GM21423 (cell line): ENCODE data around the gene LRRC73.
"Not testable (repeated sequence)": the region's sequence is repeated elsewhere in the genome, so short reads cannot be mapped to it uniquely, and the experiment has no call there.

Source experiments
- ATAC-seq: cut with Tn5 transposase; IDR thresholded peaks from one replicate; pipeline ENCODE4 v1.9.1; 2021; ENCODE audit warnings: mild to moderate bottlenecking, moderate library complexity; ENCODE audit not compliant: unreplicated experiment

LRRC73 gene, protein sequence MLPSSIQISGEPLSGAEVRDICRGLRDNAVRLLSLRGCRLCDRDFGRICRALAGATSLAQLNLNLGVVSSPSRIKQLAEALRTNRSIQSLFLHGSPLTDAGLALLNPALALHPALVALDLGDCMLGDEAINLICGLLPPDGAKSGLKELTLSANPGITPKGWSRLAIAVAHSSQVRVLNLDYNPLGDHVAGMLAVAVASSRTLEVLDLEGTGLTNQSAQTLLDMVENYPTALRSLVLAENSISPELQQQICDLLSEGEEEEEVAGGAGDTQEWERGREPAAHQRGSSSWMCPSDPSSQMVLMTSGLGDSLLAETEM

GRCh38 chr6:43509984-43510826, at the start of gene LRRC73:
Gene LRRC73, minus strand, starts transcription at chr6:43510346. Its CDS starts 561 bp downstream, at chr6:43509785.
- peak; percentile 57 for ATAC-seq

DNA sequence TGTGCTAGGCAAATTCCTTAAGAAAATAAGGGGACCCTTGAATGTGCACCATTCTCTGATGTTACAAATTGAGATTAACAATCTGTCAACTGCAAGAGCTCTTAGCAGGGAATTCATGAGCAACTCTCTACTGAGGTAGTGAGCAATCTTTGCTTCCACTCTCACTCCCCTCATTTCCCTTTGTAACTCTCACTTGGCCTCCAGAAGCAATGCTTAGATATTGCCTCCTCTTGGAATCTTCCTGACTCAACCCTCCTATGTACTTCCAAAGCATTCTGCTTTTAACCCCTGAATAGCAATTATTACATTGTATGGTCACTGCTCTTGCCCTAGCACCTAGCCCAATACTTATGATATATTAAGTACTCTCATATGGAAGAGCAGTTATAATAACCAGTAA, 49.2 kb upstream of the LRRC73 start:
- ATAC-seq, result no peak

DNA sequence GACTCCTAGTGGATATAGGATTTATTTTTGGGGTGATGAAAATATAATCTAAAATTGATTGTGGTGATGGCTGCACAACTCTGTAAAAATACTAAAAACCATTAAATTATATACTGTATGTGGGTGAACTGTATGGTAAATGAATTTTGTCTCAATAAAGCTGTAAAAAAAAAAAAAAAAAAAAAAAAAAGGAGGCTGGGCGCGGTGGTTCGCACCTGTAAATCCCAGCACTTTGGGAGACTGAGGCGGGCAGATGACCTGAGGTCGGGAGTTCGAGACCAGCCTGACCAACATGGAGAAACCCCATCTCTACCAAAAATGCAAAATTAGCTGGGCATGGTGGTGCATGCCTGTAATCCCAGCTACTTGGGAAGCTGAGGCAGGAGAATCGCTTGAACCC, 47.5 kb upstream of the LRRC73 start:
- not testable (repeated sequence) for ATAC-seq

- no peak for ATAC-seq
Measured at GRCh38 chr6:43547222-43547621, 37.1 kb upstream of the LRRC73 start.

DNA sequence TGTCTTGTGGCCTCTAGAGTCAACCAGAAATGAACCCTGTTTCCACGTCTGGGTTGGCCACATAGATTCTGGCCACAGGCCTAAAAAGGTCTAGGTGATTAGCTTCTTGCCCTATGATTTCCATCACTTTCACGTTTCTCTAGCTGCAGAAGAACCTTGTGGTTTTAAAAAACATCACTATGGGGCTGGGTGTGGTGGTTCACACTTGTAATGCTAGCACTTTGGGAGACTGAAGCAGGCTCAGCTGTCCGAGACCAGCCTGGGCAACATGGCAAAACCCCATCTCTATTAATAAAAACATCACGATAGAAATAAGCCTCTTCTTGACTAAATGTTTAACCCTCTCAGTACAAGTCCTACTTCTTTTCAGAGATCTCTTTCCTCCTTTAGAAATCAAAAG, 34.3 kb upstream of the LRRC73 start:
- ATAC-seq, result no peak

GRCh38 chr6:43541774-43542471, 31.8 kb upstream of the LRRC73 start:
- no peak for ATAC-seq

DNA sequence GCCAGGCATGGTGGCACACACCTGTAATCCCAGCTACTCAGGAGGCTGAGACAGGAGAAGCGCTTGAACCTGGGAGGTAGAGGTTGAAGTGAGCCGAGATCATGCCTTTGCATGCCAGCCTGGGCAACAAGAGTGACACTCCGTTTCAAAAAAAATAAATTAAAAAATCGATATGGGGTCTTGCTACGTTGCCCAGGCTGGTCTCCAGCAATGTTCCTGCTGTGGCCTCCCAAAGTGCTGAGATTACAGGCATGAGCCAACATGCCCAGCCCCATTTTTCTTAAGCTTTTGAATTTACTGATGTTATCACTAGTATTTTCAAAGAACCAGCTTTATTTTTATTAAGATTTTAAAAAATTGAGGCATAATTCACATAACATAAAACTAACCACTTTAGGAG, 30.4 kb upstream of the LRRC73 start:
- ATAC-seq, result no peak

GRCh38 chr6:43539409-43539808, 29.3 kb upstream of the LRRC73 start:
- not testable (repeated sequence) for ATAC-seq

GRCh38 chr6:43538986-43539385, 28.8 kb upstream of the LRRC73 start:
- ATAC-seq, result not testable (repeated sequence)

GRCh38 chr6:43532201-43532600, 22.1 kb upstream of the LRRC73 start:
- ATAC-seq, result no peak

- no peak for ATAC-seq
Measured at GRCh38 chr6:43524483-43524961, 14.4 kb upstream of the LRRC73 start.

GRCh38 chr6:43523284-43523683, 13.1 kb upstream of the LRRC73 start:
- no peak for ATAC-seq

DNA sequence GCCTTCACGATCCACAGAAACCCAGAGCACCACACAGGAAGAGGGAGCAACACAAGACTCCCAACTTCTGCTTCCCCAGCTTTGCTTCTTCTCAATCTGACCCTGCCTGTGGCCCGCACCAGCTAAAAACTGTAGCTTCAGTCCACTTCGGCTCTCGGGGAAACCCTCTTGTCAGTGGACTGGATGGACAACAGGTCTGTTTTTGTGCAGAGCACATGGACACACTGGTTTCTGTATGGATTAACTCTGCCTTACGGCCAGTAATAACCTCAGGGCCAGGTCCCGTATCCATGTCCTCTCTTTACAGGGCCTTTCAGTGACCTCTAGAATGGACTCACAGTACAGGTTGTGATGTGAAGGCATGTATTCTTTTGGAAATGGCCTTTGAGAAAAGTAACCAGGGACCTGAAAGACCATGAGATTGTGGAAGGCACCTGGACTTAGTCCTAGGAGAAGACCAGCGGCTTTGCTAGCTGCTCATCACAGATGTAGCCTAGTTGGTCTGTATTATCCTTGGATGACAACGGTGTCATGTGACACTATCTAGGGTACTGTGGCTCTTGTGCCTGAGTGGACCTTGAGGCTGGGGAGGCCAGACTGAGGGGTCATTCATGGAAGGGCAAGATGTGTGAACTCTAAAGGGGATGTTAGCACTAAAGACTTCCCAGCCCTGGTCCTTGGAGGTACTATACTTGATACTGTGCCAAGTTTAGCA, 12.6 kb upstream of the LRRC73 start:
- ATAC-seq, result no peak

- ATAC-seq, result no peak
Measured at GRCh38 chr6:43521836-43522235, 11.7 kb upstream of the LRRC73 start.

GRCh38 chr6:43520097-43520496, 10.0 kb upstream of the LRRC73 start:
- ATAC-seq, result no peak

- ATAC-seq, result no peak
Measured at GRCh38 chr6:43517505-43518357, 7.6 kb upstream of the LRRC73 start.

DNA sequence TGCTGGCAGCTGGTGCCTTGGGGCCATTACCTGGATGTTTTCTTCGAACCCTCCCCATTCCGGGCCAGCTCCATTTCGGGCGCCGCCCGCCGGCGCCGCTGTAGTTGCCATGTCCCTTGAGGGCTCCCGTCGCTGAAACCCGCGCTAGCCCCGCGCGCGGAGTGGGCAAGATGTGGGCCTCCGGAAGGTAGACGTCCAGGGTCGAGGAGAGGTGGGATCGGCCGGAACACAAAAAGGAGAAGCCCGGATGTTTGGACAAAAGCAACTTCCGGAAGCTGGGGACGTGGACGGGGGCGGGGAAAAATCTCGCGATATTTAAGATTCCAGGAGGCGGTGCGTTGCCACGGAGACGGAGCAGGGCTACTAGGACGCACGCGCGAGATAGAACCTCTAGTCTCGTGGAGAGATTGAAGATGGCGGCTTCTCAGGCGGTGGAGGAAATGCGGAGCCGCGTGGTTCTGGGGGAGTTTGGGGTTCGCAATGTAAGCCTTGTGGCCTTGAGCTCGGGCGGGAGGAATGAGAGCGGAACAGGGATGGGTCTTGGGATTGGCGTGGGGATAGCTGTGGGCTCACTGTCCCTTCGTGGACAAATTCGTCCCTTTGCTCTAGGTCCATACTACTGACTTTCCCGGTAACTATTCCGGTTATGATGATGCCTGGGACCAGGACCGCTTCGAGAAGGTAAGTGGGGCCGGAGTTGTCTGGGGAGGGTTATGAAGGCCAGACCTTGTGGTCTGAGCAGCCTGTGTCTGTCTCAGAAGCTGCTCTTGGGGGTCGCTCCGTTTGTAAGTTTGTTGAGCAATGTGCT, 6.8 kb upstream of the LRRC73 start, which contains the start of the genes POLR1C and YIPF3:
Gene POLR1C, plus strand, starts transcription at position 393 of the 808 bp plus-strand sequence. Its CDS starts 21 bp downstream, at position 414.
Gene YIPF3, minus strand, starts transcription at position 230 of the 808 bp plus-strand sequence. Its CDS starts 119 bp downstream, at position 111.
- ATAC-seq, result peak; percentile 80

DNA sequence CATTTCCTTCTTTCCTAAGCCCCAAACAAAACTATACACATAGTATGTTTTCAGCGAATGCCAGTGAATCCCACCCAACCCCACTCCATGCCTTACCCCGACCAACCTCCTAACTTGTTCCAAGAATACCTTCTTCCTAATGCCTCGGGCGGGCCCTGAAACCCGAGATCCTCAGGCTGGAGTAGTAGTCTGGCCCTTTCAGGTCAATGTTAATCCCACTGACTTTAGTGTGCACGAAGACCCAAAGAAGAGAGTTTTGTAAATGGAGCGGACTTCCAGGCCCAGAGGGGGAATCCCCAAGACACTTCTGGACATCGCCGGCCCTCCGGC, 6.2 kb upstream of the LRRC73 start:
- no peak for ATAC-seq

DNA sequence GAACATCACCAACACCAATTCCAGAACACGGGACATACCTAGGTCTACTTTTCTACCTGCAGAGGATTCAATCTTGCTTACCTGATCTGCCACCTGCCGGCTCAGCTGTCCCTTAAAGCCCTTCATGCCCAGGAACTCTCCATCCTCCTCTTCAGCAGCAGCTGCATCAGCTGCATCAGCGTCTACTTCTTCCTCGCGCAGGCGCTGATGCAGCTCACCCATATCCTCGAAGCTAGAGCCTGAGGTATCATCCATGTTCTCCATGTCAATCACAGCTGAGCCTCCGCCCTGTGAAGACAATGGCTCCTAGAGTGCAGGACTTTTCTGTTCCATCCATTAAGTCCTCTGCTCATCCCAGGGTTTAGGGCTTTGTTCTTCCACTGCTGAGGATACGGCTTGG, 5.7 kb upstream of the LRRC73 start:
- no peak for ATAC-seq
